OCI-LY7 (cell line): ENCODE results near the gene RFNG. TPM values are rescaled to one million over a fixed set of nuclear protein-coding genes. Genes with fewer than 3 reads are reported as not detected.

Experiments
- BruUV-seq: library from RNA; stranded (reverse); fragments of 400-500 nt; replicated peaks from 2 replicates; lab custom pipeline; 2021; lab: Mats Ljungman, UMichigan
- CTCF ChIA-PET: fragments of 300-600 bp; sonication (Branson Sonifier 250); formaldehyde crosslinking; loops from one replicate; lab custom pipeline; 2022; ENCODE audit warnings: antibody characterized with exemption; ENCODE audit not compliant: unreplicated experiment; lab: Charles Lee
- POLR2A ChIA-PET: fragments of 300-600 bp; sonication (Branson Sonifier 250); formaldehyde crosslinking; loops from one replicate; lab custom pipeline; 2022; ENCODE audit warnings: antibody characterized with exemption; lab: Charles Lee
- DNase-seq: peaks from one replicate; pipeline ENCODE4 v3.0.0-alpha.2; 2015; ENCODE audit warnings: low spot score
- H2AFZ ChIP-seq: fragments of 200-600 bp; sonication (generic), shearing (Covaris generic); 2 replicates; pipeline ENCODE4 v1.6.1; 2014; ENCODE audit warnings: mild to moderate bottlenecking, antibody characterized with exemption, low read length, moderate library complexity
- H3K27ac ChIP-seq: fragments of 200-600 bp; sonication (generic); 2 replicates; pipeline ENCODE4 v1.5.1; 2014; ENCODE audit warnings: mixed run types, low read depth, mild to moderate bottlenecking, moderate library complexity, low read length, inconsistent platforms; ENCODE audit not compliant: poor library complexity, severe bottlenecking
- H3K36me3 ChIP-seq: fragments of 200-600 bp; sonication (generic); 2 replicates; pipeline ENCODE4 v1.6.1; 2014; ENCODE audit warnings: mild to moderate bottlenecking, antibody characterized with exemption, low read length, moderate library complexity, mixed read lengths; ENCODE audit not compliant: insufficient read depth
- H3K4me1 ChIP-seq: fragments of 200-600 bp; sonication (generic); 2 replicates; pipeline ENCODE4 v1.5.1; 2014; ENCODE audit warnings: mild to moderate bottlenecking, low read length; ENCODE audit not compliant: insufficient read depth, poor library complexity, severe bottlenecking
- H3K4me2 ChIP-seq: fragments of 200-600 bp; sonication (generic); 2 replicates; pipeline ENCODE4 v1.6.1; 2014; ENCODE audit warnings: mild to moderate bottlenecking, low read length
- H3K4me3 ChIP-seq: fragments of 200-600 bp; sonication (generic); 2 replicates; pipeline ENCODE4 v1.5.1; 2014; ENCODE audit warnings: mild to moderate bottlenecking, low read depth, low read length; ENCODE audit not compliant: poor library complexity, severe bottlenecking
- H3K79me2 ChIP-seq: fragments of 200-600 bp; sonication (generic); 2 replicates; pipeline ENCODE4 v1.6.1; 2016; ENCODE audit warnings: low read depth, mild to moderate bottlenecking, low read length, moderate library complexity, mixed read lengths; ENCODE audit not compliant: insufficient read depth
- H3K9me2 ChIP-seq: fragments of 200-600 bp; sonication (generic); 2 replicates; pipeline ENCODE4 v1.6.1; 2016; ENCODE audit warnings: mild to moderate bottlenecking, low read length, mixed read lengths; ENCODE audit not compliant: insufficient read depth
- H3K9me3 ChIP-seq: fragments of 200-600 bp; sonication (generic); 2 replicates; pipeline ENCODE4 v1.6.1; 2014; ENCODE audit warnings: mild to moderate bottlenecking, mixed run types, low read length, mixed read lengths
- H4K20me1 ChIP-seq: fragments of 200-600 bp; sonication (generic); 2 replicates; pipeline ENCODE4 v1.6.1; 2014; ENCODE audit warnings: mild to moderate bottlenecking, antibody characterized with exemption, low read length, moderate library complexity, mixed read lengths; ENCODE audit not compliant: insufficient read depth
- CTCF ChIP-seq: fragments of 200-600 bp; sonication (generic); conservative IDR thresholded peaks from 2 replicates; pipeline ENCODE4 v1.5.1; 2014; ENCODE audit warnings: mild to moderate bottlenecking, antibody characterized with exemption, low read length, moderate library complexity, mixed read lengths
- EZH2phosphoT487 ChIP-seq: fragments of 200-600 bp; sonication (generic); IDR thresholded peaks from 2 replicates; pipeline ENCODE4 v1.6.1; 2018; ENCODE audit warnings: low read depth, borderline replicate concordance, mild to moderate bottlenecking, mixed run types, antibody characterized with exemption, low read length, moderate library complexity, mixed read lengths
- intact Hi-C: fragments of 100-400 bp; cut with micrococcal nuclease; formaldehyde crosslinking; loops from one replicate; pipeline ENCODE4 v1.10.0; 2022; ENCODE audit not compliant: unreplicated experiment
- total RNA-seq, 2 experiments: library from RNA; depleted of rRNA in 1 of 2; stranded (reverse); fragments of >200 nt in 1 of 2; shearing (Covaris generic) in 1 of 2; gene quantifications; 2 replicates each; pipeline ENCODE4 v1.2.3, GENCODE V29; 2014 to 2022

Gene RFNG
- total RNA-seq, 2 experiments from 2014 or later = 47.3 to 59.4 TPM

DNA sequence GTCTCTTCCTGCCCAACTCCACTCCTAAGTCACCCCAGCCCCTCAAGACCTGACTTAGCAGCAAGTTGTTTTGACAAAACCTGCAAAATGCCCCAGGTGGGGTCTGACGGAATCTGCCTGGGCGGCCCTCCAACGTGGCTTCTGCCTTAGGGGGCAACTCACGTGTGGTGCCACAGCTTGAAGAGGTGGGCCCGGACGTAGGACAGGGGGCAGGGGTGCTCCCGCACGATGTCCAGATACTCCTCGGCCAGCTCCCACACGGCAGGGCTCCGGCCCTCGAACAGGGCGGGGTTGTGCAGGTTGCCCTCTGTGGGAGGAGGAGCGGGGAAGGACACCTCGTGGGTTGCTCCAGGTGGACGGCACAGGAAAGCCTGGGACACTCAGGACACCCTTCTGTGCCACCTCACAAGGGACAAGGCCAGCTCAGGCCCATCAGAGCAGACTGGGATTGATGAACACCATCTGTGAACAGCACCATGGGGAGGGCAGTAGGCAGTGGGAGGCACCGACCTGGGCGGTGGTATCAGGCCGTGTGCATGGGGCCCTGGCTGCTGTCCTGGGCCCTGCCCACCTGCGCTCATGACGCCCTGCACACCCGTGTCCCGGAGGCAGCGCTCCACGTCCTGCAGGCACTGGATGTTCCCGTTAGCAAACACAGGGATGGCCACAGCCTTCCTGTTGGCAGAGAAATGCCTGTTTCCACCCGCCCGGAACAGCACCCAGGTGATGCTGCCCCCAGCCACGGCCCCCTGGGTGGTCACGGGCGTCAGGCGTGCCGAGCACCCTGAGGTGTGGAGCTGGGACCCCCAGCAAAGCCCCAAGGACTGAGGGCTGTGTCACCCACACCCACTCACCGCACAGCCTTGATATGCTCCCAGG, 9.7 kb upstream of the RFNG start:
- intact Hi-C loops = no loop called here
- POLR2A ChIA-PET = no interaction called here
- no TSS peak for BruUV-seq

DNA sequence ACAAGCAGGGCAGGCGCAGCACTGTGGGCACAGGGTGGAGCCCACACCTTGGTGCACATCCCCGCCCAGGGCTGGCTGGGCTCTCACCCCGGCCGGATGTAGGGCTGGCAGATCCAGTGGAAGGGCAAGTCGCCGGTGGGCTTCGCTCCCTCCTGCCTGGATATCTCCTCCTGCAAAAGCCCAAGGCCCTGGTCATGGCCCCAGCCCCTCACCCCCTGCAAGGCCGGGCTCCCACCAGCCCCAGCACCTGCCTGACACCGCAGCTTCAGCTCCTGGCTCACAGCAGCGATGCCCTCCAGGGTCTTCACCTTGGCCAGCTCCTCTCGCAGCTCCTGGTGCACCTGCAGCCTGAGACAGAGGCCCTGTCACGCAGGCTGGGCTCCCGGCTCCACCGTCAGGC, 9.0 kb upstream of the RFNG start:
- no peak overlapping the region for H3K4me3 ChIP-seq
- H3K4me2 ChIP-seq = no peak overlapping the region
- peaks cover 12% of the 10 kb centered on the region for H3K4me1 ChIP-seq
- H4K20me1 ChIP-seq = no peaks in the 10 kb centered on the region; the same call in 1 of the 2 replicates
- no peak overlapping the region for H2AFZ ChIP-seq
- no peaks in the 10 kb centered on the region for H3K9me2 ChIP-seq
- intact Hi-C loops = no loop called here
- no TSS peak for BruUV-seq
- CTCF ChIA-PET = no interaction called here
- peaks cover 85% of the 10 kb centered on the region for H3K36me3 ChIP-seq
- no peak overlapping the region for H3K27ac ChIP-seq
- no peak for DNase-seq
- no peaks in the 10 kb centered on the region for H3K9me3 ChIP-seq
- POLR2A ChIA-PET = no interaction called here
- peaks cover 18% of the 10 kb centered on the region; the same call in 1 of the 2 replicates for H3K79me2 ChIP-seq
- no peak for TF ChIP-seq EZH2phosphoT487
- TF ChIP-seq CTCF = no peak

More for the DNA sequence above, 9.7 kb upstream of the RFNG start:
- Histone ChIP-seq H3K4me1 (peaks cover 17% of the 10 kb centered on the region), H3K9me2 (no peaks in the 10 kb centered on the region), H3K36me3 (peaks cover 78% of the 10 kb centered on the region), H3K27ac (no peak overlapping the region), H3K9me3 (no peaks in the 10 kb centered on the region), H2AFZ (no peak overlapping the region), H3K4me2 (no peak overlapping the region), H3K4me3 (no peak overlapping the region), H3K79me2 (peaks cover 18% of the 10 kb centered on the region; the same call in 1 of the 2 replicates), H4K20me1 (no peaks in the 10 kb centered on the region; the same call in 1 of the 2 replicates)
- TF ChIP-seq EZH2phosphoT487 (no peak), CTCF (no peak)
- no peak for DNase-seq
- CTCF ChIA-PET = no interaction called here

DNA sequence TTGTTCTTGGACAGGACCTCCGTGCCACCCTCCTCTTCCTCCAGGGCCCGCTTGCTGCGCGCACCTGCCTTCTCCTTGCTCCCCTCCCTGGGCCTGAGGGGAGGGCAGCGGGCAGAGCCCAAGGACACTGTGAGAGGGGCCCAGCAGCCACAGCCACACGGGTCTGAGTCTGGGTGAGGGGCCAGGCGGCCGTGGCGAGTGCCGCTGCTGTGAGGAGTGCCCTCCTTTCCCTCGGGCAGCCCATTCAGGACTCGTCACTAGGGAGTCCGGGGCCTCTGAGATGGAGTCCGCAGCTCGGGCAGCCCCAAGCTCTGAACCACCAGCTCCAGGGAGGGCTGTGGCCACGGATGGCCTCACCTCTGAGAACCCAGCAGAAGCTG, 8.4 kb upstream of the RFNG start:
- Histone ChIP-seq H3K4me2 (no peak overlapping the region), H4K20me1 (no peaks in the 10 kb centered on the region; the same call in 1 of the 2 replicates), H3K4me1 (peaks cover 12% of the 10 kb centered on the region), H3K4me3 (no peak overlapping the region), H3K9me2 (no peaks in the 10 kb centered on the region), H3K79me2 (peaks cover 14% of the 10 kb centered on the region; the same call in 1 of the 2 replicates), H3K9me3 (no peaks in the 10 kb centered on the region), H2AFZ (no peak overlapping the region), H3K27ac (no peak overlapping the region), H3K36me3 (peaks cover 91% of the 10 kb centered on the region)
- TF ChIP-seq EZH2phosphoT487 (no peak), CTCF (no peak)
- CTCF ChIA-PET = no interaction called here
- POLR2A ChIA-PET = no interaction called here
- BruUV-seq = no TSS peak
- no peak for DNase-seq
- intact Hi-C loops = no loop called here
